ENCODE measurements around the gene EFEMP1.
A peak's percentile ranks its signal among the peaks of the same experiment; 100 is the strongest.

DNA sequence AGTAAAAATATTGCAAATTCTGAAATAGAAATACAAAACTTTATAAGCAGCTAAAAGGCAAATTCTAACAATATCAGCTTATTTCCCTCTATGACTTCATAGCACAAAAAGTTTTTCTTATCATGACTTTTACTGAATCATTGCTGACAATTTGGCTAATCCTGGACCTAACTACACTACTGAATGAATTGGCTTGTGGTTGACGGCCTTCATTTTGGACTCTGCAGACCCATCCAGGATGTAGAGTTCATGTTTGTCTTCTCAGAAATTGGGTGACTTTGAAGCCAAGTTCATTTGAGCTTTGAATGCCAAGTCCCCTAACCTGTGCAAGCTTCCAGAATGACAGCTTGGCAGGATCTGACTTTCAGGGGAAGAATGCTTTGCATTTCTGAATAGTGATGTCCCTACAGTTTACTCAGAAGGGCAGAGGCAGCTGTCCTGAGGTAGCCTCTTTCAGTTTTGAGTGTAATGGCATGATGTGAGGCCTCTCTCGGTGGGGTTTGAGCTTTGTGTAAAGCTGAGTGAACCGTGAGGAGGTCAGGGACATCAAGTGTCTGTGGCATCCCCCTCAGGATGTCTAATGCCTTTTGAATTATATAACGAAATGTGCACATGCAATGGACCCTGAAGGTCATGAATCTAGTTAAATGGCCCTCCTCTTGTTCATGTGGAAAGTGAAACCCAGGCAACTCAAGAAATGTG is 48.0 kb downstream of the EFEMP1 start:
- TF ChIP-seq, protein P1, sequence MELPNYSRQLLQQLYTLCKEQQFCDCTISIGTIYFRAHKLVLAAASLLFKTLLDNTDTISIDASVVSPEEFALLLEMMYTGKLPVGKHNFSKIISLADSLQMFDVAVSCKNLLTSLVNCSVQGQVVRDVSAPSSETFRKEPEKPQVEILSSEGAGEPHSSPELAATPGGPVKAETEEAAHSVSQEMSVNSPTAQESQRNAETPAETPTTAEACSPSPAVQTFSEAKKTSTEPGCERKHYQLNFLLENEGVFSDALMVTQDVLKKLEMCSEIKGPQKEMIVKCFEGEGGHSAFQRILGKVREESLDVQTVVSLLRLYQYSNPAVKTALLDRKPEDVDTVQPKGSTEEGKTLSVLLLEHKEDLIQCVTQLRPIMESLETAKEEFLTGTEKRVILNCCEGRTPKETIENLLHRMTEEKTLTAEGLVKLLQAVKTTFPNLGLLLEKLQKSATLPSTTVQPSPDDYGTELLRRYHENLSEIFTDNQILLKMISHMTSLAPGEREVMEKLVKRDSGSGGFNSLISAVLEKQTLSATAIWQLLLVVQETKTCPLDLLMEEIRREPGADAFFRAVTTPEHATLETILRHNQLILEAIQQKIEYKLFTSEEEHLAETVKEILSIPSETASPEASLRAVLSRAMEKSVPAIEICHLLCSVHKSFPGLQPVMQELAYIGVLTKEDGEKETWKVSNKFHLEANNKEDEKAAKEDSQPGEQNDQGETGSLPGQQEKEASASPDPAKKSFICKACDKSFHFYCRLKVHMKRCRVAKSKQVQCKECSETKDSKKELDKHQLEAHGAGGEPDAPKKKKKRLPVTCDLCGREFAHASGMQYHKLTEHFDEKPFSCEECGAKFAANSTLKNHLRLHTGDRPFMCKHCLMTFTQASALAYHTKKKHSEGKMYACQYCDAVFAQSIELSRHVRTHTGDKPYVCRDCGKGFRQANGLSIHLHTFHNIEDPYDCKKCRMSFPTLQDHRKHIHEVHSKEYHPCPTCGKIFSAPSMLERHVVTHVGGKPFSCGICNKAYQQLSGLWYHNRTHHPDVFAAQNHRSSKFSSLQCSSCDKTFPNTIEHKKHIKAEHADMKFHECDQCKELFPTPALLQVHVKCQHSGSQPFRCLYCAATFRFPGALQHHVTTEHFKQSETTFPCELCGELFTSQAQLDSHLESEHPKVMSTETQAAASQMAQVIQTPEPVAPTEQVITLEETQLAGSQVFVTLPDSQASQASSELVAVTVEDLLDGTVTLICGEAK (IDR thresholded peaks at IDR 0.05; ENCODE audit: borderline replicate concordance): peak; percentile 52; the same call in 1 of the 2 replicates
- TF ChIP-seq, protein P2, sequence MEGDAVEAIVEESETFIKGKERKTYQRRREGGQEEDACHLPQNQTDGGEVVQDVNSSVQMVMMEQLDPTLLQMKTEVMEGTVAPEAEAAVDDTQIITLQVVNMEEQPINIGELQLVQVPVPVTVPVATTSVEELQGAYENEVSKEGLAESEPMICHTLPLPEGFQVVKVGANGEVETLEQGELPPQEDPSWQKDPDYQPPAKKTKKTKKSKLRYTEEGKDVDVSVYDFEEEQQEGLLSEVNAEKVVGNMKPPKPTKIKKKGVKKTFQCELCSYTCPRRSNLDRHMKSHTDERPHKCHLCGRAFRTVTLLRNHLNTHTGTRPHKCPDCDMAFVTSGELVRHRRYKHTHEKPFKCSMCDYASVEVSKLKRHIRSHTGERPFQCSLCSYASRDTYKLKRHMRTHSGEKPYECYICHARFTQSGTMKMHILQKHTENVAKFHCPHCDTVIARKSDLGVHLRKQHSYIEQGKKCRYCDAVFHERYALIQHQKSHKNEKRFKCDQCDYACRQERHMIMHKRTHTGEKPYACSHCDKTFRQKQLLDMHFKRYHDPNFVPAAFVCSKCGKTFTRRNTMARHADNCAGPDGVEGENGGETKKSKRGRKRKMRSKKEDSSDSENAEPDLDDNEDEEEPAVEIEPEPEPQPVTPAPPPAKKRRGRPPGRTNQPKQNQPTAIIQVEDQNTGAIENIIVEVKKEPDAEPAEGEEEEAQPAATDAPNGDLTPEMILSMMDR (IDR thresholded peaks at IDR 0.05 in 2 of 3, conservative IDR thresholded peaks at IDR 0.05 in 1 of 3; ENCODE audit: control insufficient read depth in 2 of 3, extremely low read depth in 1 of 3, insufficient read depth in 1 of 3, low read depth in 3 of 3, low read length in 3 of 3): no peak
- TF ChIP-seq TAF1 (IDR thresholded peaks at IDR 0.05; ENCODE audit: borderline replicate concordance, low read depth, low read length) (no peak), KDM1A (IDR thresholded peaks at IDR 0.05; ENCODE audit: borderline replicate concordance) (no peak), EZH2 (IDR thresholded peaks at IDR 0.05; ENCODE audit: borderline replicate concordance, control insufficient read depth, low read depth, low read length) (no peak), CEBPB (IDR thresholded peaks at IDR 0.05; ENCODE audit: borderline replicate concordance in 1 of 2, low read depth in 2 of 2, low read length in 2 of 2) (no peak), POLR2A (IDR thresholded peaks at IDR 0.05; ENCODE audit: low read depth, low read length) (no peak), ATF2 (IDR thresholded peaks at IDR 0.05; ENCODE audit: low read length) (no peak), POLR2AphosphoS5 (IDR thresholded peaks at IDR 0.05; ENCODE audit: low read length) (no peak), ZNF274 (IDR thresholded peaks at IDR 0.05; ENCODE audit: insufficient read depth, insufficient read length) (no peak), EP300 (IDR thresholded peaks at IDR 0.05; ENCODE audit: borderline replicate concordance in 1 of 2, control insufficient read depth in 1 of 2, low read depth in 2 of 2, low read length in 2 of 2) (no peak)
